Subcutaneous abdominal adipose tissue (tissue), 5 donors: ENCODE measurements around the gene PCDHA1.

Experiments
- H3K27ac ChIP-seq: one replicate; pipeline ENCODE4 v1.7.0; 2013; ENCODE audit warnings: low read depth, mild to moderate bottlenecking, inconsistent platforms, low read length, moderate library complexity
- H3K27me3 ChIP-seq, 5 donors: one replicate each; pipeline ENCODE4 v1.7.0; 2013; ENCODE audit warnings: low read length in 5 of 5, inconsistent platforms in 1 of 5; ENCODE audit not compliant: control insufficient read depth in 5 of 5, insufficient read depth in 4 of 5
- H3K36me3 ChIP-seq, 5 donors: one replicate each; pipeline ENCODE4 v1.7.0; 2013; ENCODE audit warnings: low read length in 5 of 5; ENCODE audit not compliant: control insufficient read depth in 5 of 5, insufficient read depth in 5 of 5
- H3K4me1 ChIP-seq, 5 donors: one replicate each; pipeline ENCODE4 v1.7.0; 2013; ENCODE audit warnings: low read length in 5 of 5, mild to moderate bottlenecking in 3 of 5, moderate library complexity in 1 of 5; ENCODE audit not compliant: control insufficient read depth in 5 of 5, insufficient read depth in 5 of 5
- H3K4me3 ChIP-seq, 5 donors: one replicate each; pipeline ENCODE4 v1.7.0; 2013; ENCODE audit warnings: low read length in 5 of 5, low read depth in 1 of 5
- H3K9ac ChIP-seq, 5 donors: one replicate each; pipeline ENCODE4 v1.7.0; 2013; ENCODE audit warnings: low read length in 5 of 5, mild to moderate bottlenecking in 4 of 5, moderate library complexity in 3 of 5
- H3K9me3 ChIP-seq, 5 donors: one replicate each; pipeline ENCODE4 v1.7.0; 2013; ENCODE audit warnings: low read length in 5 of 5; ENCODE audit not compliant: control insufficient read depth in 5 of 5
- donor health status: healthy.
- donor health status: healthy.
- donor health status: healthy.
- donor health status: healthy.
- donor health status: healthy.

The PCDHA1 gene

DNA sequence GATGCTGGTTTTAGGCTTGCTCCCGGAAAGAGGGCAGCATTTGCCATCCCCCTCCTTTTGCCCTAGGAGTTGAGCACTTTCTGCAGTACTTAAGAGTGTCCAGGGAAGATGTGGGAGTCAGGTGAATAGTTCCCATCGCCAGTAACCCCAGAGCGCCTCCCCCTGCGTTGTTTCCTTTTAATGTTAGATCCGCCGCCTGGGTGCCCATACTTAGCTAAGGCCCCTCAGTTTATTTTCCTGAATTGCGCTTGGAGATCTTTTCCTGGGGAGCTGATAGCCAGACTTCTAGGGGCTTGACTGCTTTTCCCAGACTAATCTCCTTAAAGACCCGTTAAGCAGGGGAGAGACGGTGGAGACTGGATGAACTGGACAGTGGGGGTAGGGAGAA lies 180.0 kb downstream of the PCDHA1 start:
- Histone ChIP-seq H3K27ac (no peak overlapping the region), H3K9me3 (no peaks in the 10 kb centered on the region), H3K9ac (peak overlapping the region in 3 of 5 donors; percentile 10 to 65 (median 56)), H3K36me3 (no peaks in the 10 kb centered on the region), H3K27me3 (peaks cover 8 to 22% (median 15%) of the 10 kb centered on the region in 5 donors), H3K4me1 (peaks cover 3 to 19% (median 18%) of the 10 kb centered on the region in 5 donors), H3K4me3 (peak overlapping the region; percentile 59 to 79 (median 69))

- Histone ChIP-seq H3K4me1 (peaks cover 3 to 19% (median 18%) of the 10 kb centered on the region in 5 donors), H3K9me3 (no peaks in the 10 kb centered on the region), H3K4me3 (peak within 1 kb of the TSS; percentile 59 to 79 (median 69)), H3K36me3 (no peaks in the 10 kb centered on the region), H3K27me3 (peaks cover 8 to 22% (median 15%) of the 10 kb centered on the region in 5 donors), H3K9ac (peak within 1 kb of the TSS in 4 of 5 donors; percentile 10 to 65 (median 40)), H3K27ac (no peak within 1 kb of the TSS)
Measured at GRCh38 chr5:140966293-140967225, 180.6 kb downstream of the PCDHA1 start, which contains the start of gene PCDHAC2. Gene PCDHAC2 (plus strand): TSS chr5:140966476. CDS start chr5:140966767, 291 bp downstream.

- peaks cover 8 to 22% (median 15%) of the 10 kb centered on the region in 5 donors for H3K27me3 ChIP-seq
- no peaks in the 10 kb centered on the region for H3K36me3 ChIP-seq
- no peak overlapping the region for H3K27ac ChIP-seq
- H3K4me1 ChIP-seq: peaks cover 3 to 19% (median 18%) of the 10 kb centered on the region in 5 donors
- H3K9me3 ChIP-seq: no peaks in the 10 kb centered on the region
- no peak overlapping the region for H3K9ac ChIP-seq
- peak overlapping the region in 4 of 5 donors; percentile 66 to 79 (median 74) for H3K4me3 ChIP-seq
Measured at GRCh38 chr5:140967226-140967893, 181.4 kb downstream of the PCDHA1 start.

GRCh38 chr5:140969880-140970279 lies 183.9 kb downstream of the PCDHA1 start:
- Histone ChIP-seq H3K27ac (no peak overlapping the region), H3K36me3 (no peaks in the 10 kb centered on the region), H3K9me3 (no peaks in the 10 kb centered on the region), H3K4me3 (no peak overlapping the region), H3K9ac (no peak overlapping the region), H3K4me1 (peaks cover 3 to 19% (median 18%) of the 10 kb centered on the region in 5 donors), H3K27me3 (peaks cover 8 to 22% (median 15%) of the 10 kb centered on the region in 5 donors)

DNA sequence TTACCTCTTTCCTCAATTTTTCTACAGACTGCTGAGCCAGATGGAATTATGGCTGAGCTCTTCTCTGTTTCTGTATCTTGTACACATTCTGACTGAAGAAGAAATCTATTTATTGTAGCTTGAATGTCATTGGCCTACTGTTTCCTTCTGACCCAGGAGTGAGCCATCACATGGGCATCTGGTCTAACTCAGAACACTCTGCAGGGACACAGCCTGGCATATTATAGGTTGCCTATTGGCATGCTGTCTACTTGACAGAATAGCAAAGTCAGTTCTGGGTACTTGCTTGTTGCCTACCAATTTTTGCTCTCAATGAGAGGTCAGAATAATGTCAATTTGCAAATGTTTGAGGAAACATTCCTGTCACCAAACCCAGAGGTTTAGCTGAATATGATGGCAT lies 187.6 kb downstream of the PCDHA1 start:
- H3K9me3 ChIP-seq: no peaks in the 10 kb centered on the region
- H3K4me1 ChIP-seq: peaks cover 0 to 22% (median 19%) of the 10 kb centered on the region in 5 donors
- H3K27me3 ChIP-seq: no peaks in the 10 kb centered on the region
- no peak overlapping the region for H3K4me3 ChIP-seq
- no peaks in the 10 kb centered on the region for H3K36me3 ChIP-seq
- H3K27ac ChIP-seq: no peak overlapping the region
- H3K9ac ChIP-seq: no peak overlapping the region

DNA sequence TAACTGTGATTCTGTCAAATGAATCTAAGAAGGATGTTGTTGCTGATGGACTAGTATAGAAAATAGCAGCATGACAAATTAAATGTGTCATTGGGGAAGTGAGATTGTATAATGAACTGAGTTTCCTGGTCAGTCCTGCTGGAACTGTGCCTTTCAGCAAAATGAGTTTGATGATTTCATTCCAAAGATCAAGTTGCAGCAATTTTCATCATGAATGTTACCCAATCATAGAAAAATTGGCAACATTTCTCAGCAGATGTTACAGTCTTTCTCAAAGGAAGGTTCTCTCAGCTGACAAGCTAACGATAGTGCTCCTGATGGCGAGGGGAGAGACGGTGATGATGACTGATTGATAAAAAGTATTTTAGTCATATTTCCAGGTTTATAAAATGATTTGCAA lies 191.1 kb downstream of the PCDHA1 start:
- Histone ChIP-seq H3K9ac (no peak overlapping the region), H3K9me3 (no peaks in the 10 kb centered on the region)

DNA sequence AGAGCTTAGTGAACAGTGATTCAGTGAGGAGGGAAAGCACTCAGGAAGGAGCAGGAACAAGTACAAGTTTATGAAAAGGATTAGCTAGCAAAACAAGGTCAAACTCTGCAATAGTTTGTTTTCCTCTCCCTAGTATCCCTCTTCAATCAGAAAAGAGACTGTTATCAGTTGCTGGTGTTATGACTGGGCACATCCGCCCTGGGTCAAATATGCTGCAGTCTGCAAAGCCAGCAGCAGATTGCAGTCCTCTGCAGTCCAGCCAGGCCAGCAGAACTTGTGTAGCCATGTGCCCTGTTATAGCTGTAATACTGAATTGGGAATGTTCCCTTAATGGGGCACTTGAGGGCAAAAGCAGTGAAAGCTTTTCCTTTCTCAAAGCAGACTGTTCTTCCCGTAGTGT lies 192.3 kb downstream of the PCDHA1 start:
- Histone ChIP-seq H3K9ac (no peak overlapping the region), H3K27ac (no peak overlapping the region), H3K36me3 (no peaks in the 10 kb centered on the region), H3K4me3 (no peak overlapping the region), H3K4me1 (peaks cover 0 to 27% (median 23%) of the 10 kb centered on the region in 5 donors), H3K27me3 (no peaks in the 10 kb centered on the region), H3K9me3 (no peaks in the 10 kb centered on the region)

More for the DNA sequence above, 191.1 kb downstream of the PCDHA1 start:
- Histone ChIP-seq H3K4me1 (peaks cover 0 to 26% (median 23%) of the 10 kb centered on the region in 5 donors), H3K36me3 (no peaks in the 10 kb centered on the region), H3K27ac (no peak overlapping the region), H3K4me3 (no peak overlapping the region), H3K27me3 (no peaks in the 10 kb centered on the region)

DNA sequence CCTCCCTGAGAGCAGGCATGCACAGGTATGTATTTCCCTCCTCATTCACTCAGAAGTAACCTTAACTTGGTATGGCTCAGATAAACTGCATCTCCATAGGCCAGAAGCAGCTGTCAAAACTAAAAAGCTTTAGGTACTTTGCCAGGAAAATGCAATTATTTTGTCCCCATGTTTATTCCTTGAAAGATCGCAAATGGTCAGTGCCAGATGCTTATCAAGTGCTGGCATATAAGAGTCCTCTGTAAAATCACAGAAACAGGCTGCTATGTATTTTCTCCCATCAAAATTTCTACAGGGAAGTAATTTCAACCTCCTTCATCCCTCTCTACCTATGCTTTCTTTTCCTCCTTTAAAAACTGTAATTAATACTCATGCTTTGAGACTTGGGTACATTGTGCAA lies 193.0 kb downstream of the PCDHA1 start:
- H3K27me3 ChIP-seq: no peaks in the 10 kb centered on the region
- peaks cover 0 to 32% (median 23%) of the 10 kb centered on the region in 5 donors for H3K4me1 ChIP-seq
- no peak overlapping the region for H3K4me3 ChIP-seq
- no peak overlapping the region for H3K9ac ChIP-seq
- no peaks in the 10 kb centered on the region for H3K9me3 ChIP-seq
- H3K36me3 ChIP-seq: no peaks in the 10 kb centered on the region
- H3K27ac ChIP-seq: no peak overlapping the region

GRCh38 chr5:140982083-140982716 lies 196.3 kb downstream of the PCDHA1 start:
- H3K4me3 ChIP-seq: no peak overlapping the region
- H3K36me3 ChIP-seq: no peaks in the 10 kb centered on the region
- H3K27me3 ChIP-seq: no peaks in the 10 kb centered on the region
- peaks cover 0 to 29% (median 23%) of the 10 kb centered on the region in 5 donors for H3K4me1 ChIP-seq
- H3K27ac ChIP-seq: no peak overlapping the region
- H3K9ac ChIP-seq: no peak overlapping the region
- no peaks in the 10 kb centered on the region for H3K9me3 ChIP-seq
